Measurements from ENCODE around the gene ACADVL.
"Not testable (repeated sequence)": the region's sequence is repeated elsewhere in the genome, so short reads cannot be mapped to it uniquely, and the experiment has no call there.

Gene ACADVL

DNA sequence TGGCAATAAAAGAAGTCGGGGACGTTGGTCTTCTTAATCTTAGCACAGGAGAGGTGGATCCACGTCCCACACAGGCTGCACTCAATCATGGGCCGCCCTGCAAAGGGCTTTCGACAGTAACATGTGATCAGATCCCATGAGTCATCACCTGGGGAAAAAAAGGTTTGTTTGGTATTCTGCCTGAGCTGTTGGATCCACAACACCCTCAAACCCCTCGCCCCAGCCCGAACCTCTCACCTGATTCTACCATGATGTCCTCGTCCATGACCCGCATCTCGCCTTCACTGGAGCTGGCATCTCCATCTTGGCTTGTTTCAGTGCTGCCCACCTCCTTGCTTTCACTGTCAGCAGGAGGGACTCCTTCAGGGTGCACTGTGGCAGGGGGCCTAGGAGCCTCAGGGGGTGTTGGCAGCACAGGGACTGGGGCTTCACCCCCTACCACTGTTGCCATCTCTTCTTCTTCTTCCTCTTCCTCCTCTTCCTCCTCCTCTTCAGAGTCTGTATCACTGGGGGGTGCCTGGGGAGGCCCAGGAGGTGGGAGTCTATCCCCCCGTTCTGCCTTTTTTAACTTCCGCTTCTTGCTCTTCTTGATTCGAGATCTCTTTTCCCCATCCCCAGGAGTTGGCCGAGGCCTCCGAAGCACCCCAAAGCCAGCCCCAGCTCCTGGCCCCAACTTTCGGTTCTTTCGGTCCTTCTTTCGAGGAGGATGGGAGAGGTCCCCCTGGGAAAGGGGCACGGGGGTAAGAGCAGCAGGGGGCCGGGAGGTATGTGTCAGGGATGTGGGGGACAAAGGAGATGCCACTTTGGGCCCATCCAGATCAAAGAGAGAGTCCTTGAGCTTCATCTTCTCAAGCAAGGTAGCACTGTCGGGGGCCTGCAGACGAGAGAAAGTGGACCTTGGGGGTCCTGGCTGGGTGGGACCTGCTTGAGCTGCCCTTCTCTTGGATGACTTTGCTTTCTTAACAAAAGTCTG lies 16.2 kb downstream of the ACADVL start:
- no peak for DNase-seq

DNA sequence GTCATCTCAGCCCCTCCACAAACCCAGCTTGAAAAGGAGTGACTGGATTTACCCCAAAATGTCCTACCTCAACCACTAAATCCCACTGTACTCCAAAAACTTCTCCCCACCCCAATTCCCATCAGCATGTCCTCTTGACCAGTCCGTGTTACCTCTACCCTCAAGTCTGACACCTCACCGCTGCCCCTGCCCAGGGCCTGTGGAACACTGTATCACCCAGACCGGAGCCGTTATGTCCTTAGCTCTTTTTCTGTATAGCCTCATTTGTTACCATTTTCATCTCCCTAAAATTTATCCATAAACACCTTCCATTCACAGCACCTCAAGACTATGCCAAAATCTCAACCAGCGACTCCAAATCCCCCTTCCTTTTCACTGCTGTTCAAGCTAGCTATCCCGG lies 17.1 kb downstream of the ACADVL start:
- no peak for DNase-seq

DNA sequence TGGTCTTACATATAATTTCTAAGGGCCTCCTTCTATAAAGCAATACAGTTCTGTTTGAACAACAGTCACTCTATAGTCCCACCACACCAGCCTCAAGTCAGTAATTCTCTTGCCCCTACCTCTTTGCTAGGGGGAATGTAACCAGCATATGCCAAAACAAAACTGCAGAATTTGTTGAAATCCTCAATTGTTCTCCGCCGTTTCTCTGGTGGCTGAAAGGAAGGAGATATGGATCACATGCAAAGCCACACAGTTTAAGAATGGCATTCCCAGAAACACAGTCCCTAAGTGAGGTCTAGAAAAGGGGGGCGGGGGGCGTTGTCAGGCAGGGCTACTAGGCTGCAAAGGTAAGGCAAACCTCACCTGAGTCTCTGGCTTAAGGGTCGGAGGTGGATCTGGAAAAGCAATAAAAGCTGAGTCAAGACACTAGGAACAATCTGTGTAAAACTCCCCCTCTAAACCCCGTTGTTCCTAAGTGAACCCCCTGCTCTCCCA lies 17.6 kb downstream of the ACADVL start:
- no peak for DNase-seq

DNA sequence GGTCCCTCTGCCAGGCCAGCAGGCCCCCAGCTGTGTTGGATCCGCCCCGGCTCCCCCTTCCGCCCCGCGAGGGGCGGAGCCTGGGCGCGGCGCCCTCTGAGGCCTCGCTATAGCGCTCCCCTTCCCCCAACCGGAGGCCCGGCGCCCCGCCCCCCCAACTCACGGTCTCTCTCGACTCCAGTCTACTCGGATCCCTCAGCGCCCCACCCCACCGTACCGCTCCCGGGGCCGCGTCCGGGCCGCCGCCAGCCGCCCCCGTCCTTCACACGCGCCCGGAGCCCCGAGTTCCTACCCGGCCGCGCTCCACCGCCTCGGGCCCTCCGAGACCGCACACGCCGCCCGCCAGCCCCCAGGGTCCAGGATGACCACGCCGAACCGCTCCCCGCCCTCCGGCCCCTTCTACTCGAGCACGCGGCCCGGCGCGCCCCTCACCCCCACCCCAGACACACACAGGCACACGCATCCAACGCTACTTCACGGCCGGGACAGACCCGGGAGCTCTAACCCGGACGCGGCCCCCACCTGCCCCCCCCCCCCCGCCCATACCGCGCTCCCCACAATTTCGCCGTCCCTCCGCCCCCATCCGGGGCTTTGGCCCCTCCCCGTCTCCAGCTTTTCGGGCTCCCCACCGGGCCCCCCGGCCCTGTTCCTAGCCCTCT lies 18.2 kb downstream of the ACADVL start:
- peak; percentile 88 for DNase-seq

DNA sequence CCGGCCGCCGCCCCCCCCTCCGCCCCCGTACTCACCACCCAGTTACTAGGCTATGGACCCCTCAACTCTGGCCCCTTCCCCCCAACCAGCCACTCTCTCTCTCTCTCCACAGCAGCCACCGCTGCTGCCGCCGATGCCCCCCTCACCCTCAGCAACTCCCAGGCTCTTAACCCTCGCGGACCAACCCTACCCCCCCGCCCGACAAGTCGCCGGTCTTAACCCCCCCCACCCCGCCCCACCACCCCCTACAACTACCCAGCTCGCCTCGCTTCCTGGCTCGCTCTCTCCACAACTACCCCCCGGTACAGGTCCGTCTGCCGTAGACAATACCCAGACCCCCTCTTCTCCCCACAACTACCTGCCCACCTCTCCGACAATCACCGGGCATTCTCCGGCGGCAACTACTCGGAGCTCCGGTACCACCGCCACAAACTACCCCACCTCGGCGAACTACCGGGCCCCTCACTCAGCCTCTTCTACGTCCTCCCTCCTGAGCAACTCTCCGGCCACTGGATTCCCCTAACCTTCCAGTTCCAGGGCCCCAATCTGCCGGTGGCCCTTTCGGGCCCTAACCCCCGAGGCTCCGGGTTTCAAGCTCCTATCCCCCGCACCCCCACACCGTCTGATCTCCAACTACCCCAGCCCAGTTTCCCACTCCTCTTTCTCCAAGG lies 18.8 kb downstream of the ACADVL start:
- DNase-seq, result peak; percentile 39

DNA sequence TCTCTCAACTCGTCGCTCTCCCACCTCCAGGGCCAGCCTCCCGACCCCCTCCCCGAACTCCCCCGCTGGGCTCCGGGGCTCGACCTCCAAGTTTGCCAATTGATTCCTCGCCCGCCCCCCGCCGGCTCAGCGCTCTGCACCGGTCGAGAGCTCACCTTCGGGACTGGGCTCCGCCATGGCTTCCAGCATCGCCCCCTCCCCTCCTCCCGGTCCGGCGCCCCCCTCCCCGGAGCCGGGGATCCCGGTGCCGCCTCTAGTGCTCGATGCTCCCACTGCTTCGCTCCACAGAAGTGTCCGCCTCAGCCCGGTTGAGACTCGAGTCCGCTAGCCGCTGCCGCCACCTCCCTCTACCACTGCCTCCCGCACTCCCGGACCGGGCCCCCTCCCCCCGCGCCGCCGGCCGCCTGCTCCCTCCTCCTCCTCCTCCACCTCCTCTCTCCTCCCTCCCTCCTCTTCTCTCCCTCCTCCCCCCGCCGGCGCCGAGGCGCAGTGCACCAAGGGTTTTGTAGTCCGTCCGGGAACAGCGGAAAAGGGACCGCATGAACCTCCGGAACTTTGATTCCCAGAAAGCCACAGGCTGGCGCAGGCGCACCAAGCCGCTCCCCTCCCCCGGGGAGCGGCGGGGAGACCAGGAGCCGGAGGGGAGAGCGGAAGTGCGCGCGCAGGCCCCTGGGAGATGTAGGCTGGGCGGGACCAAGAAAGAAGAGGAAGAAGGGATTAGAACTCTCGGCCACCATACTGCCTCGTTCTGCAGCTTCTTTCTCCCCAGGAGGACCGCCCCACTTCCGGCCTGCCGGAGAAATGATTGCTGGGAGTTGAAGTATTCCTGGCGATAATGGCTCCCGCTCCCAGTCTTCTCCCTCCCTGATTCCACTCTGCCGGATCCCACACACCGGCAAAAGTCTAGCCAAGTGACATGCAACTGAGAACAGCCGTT lies 19.6 kb downstream of the ACADVL start, which contains the start of gene PHF23:
Gene PHF23 (minus strand): TSS at position 367 of the 937 bp plus-strand sequence. CDS start 178 bp downstream, at position 189.
- peak; percentile 97 for DNase-seq

DNA sequence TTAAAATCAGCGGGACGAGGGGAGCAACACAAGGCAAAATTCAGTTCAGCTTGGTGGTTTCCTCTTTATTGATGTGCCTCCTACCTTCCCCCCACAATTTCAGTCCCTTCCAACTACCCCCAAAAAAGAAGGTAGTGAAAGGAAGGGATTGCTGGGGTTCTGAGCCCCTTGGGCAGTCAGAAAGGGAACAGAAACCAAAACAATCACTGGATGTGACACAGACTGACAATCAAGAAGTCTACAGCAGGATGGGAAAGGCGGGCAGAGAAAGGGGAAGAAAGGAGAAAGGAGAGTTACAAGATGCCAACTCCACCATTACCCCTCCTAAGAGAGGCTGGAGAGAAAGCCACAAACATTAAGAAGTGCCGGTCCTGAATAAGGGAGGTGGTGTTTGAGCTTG lies 20.6 kb downstream of the ACADVL start:
- DNase-seq, result no peak

DNA sequence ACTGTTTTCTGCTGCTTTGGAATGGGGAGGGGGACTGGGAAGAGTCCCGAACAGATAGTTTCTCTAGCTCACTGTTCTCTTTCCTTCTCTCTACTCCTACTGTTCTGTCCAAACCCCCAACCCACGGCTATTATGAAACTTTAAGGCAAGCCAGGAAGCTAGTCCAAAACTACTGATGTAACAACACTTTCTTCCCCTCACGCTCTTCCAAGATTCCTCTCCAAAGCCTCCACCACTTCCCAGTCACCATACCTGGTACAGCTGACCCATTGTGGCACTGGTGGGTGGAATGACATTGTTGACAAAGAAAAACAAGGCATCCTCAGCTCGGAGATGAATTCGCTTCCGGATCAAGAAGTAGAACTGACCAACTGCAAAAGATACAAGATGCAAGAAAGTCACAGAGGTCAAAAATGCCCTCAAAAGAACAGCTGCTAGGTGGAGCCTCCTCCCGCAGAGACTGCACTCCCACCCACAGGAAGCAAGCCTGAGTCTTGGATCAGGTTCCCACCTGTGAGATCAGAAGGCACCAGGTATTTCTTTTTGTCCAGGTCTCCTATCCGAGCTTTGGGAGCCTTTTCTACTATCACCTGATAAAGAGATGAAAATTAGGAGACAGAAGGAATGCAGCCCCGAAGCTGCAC lies 21.5 kb downstream of the ACADVL start:
- no peak for DNase-seq

DNA sequence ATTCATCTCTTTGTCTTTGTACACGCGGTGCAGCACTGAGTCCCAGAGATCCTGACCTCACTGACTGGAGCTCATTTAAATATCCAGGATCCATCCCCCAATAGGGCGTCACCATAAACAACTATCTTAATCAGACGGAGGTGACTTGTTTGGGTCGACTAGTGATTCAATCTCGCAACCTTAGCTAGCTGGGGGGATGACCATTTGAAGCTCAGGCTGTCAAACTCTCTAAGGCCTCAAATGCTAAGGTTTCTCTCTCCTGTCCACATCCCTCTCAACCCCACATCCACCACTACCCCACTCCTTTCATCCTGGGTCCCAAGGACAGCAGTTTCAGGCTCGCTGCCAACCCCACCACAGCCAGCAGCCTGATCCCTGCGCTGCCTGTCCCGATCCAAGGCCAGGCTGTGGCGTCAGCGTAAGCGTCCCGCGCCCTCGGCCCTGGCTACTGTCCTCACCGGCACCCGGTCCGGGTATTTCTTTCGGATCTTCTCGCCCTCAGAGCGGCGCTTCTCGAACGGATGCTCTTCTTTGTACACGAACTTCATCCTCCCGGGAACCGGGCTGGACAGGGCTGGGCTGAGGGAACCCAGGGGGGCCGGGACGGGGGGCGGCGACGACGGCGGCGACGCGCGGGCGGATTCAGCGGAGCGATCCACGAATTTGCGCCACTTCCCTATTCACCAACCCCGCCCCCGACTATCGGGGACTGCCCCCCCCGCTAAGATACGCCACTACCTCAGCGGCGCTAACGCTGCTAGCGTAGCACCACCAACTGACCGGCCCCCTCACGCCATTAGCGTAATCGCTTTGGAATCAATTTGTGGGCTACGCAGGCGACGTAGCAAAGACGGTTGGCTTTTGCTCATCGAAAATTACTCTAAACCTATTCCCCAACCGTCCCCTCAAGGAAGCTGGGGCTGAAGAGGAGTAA lies 22.3 kb downstream of the ACADVL start, which contains the start of gene GABARAP:
Gene GABARAP (minus strand): TSS at position 667 of the 934 bp plus-strand sequence. CDS start 119 bp downstream, at position 548.
- DNase-seq, result peak; percentile 92

DNA sequence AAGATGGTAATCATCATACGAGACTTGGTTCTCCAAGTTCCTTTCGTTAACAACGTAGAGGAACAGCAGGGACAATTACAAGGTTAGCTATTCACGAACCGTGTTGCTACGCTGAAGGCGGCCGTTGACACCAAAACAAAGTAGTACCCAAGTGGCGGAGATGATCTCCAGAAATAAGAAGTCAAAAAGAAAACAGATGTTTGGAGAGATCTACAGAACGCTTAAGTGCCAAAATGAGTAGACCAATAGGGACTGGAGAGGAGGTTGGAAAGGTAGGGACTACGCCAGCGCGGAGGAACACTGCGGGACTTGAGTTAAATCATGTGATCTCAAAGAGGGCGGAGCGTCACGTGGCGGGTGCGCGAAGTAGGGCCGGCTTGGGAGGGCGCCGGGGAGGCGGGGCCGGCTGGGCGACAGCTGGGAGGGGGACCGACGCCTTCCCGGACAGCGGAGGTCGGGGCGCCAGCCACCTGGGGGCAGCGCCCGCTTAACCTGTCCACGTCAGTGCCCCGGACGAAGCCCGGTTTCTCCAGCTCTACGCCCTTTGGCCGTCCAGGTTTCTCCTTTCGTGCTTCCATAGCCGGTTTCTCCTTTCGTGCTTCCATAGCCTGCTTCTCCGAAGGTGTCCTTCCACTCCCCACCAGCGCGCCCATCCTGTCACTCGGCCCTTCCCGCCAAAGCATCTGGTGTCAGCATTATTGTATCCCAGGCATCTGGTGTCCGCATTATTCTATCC lies 23.1 kb downstream of the ACADVL start:
- peak; percentile 92 for DNase-seq

DNA sequence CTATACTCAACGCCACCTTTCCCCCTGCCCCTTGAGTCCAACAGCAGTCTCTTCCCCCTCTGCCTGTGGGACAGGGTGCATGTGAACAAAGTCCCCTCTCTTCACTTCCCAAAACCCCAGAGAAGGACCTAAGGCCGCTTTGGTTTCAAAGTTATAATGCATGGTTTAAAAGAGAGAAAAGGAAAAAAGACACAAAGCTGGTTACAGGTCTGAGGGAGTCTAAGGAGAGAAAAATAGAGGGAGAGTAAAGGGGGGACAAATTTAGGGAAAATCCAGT lies 23.7 kb downstream of the ACADVL start:
- DNase-seq, result no peak

DNA sequence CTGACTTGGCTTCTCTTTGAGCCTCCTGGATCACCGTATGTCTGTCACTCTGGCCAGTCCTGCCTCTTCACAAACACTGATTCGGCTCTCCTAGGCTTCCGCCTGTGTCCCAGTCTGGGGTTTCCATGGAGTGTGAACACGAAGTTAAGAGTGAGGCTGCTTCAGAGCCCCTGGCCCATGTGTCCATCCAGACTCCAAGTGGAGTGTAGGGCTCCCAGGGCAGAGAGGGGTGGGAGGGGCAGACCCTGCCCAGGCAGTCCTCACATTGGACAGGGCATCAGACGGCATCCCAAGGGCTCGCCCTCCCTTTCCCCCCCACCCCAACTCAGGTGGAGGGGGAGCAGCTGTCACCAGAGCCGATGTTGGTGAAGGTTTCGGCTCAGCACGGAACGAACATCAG lies 24.1 kb downstream of the ACADVL start:
- DNase-seq, result not testable (repeated sequence)

DNA sequence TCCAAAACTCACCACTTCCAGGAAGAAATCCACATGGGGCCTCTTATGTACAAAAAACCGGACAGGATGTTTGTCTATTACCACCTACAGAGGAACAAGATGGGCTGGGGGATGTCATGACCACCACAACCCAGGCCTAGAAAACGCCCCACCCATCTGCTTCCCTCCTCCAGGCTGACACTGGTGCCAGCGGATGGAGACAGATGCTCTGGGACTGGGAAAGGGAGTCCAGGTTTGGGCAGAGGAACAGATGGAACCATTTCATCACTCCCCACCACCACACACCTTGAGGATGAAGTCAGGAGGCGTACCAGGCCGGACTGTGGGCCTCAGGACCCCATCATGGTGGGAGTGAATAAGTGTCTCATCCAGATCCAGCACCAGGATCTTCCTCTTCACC lies 27.0 kb downstream of the ACADVL start:
- no peak for DNase-seq

DNA sequence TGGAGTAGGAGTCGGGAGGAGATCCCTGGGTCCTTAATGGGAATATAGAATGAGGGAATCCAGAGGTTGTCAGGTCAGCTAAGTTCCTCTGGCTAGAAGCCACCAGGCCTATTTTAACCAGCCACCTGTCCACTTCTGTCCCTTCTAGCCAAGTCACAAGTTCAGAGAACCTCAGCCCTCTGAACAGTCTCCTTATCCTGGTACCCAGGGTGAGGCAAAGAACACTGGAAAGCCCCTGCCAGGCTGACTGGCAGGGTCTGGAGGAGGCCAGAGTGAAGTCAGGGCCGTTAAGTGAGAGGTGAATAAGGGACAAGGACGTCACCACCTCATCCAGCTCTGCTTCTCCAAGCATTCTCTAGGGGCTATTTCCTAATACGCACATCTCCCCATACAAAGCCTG lies 29.1 kb downstream of the ACADVL start:
- no peak for DNase-seq

DNA sequence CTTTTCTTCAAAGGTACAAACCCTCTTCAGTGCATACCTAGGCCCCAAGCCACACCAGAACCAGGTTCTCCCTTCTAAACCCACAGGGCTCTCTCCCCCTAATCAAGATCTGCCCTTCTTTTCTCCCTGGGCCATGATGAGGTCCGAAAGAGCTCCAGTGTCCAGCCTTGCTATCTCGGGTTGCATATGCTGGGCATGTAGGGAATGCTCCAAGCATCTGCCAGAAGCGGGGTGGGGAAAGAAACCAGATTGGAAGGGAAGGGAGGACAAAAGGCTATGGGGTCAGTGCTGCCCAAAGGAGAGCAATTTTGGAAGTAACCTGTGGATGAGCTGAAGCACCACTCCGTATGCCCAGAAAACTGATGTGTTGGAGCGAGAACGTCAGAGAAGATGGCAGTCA lies 29.5 kb downstream of the ACADVL start:
- no peak for DNase-seq

DNA sequence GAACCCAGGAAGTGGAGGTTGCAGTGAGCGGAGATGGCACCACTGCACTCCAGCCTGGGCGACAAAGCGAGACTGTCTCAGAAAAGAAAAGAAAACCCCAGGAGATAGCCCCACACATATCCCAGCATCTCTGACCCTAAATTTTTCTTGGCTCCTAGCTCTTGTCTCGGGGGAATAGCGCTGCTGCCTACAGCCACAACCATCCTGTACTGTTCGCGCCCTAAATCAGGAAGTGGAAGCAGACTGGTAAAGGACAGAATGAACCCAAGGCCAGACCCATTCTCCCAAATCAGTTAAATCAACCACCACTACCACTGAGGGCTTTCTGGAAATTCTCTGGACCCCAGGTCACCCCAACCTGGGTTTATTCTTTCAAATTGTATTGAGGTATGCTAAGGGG lies 30.1 kb downstream of the ACADVL start:
- no peak for DNase-seq

DNA sequence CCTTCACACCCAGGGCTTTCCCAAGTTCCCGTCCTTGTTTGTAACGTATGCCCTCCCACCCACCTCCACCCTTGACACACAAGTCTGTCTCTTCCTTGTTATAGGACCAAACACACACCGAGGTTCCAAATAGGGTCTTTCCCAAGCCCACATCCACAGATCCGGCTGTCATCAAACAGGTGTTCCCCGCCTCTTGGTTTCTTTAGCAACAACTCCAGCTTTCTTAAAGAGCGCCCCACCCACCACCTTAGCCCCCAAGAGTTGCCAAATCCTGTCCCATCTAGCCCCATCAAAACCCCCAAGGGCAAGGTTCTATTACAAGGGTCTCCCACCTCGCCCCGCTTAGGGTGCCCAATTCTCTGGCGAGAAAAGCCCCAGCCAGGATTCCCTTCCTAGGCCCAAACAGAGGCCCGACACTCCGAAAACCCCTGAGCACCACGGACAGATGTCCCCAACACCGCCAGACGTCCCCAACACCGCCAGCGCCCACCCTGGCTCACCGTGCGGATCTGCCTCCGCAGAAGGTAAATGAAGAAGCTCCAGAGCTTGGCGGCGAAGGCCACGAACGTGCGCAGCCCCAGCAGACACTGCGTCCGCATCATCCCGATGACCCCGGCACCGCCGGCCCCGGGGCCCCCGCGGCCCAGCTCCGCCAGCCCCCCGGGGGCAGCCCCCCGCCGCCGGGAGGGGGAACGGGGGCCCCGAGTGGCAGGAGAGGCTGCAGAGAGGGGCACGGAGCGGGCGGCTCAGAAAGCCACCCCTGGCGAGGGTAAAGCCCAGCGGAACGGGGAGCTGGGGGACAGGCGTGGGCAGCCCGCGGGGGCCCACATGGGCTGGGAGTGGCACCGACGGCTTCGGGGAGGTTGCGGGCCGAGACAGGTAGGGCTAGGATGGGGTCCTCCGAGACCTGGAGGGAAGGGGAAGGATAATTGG lies 31.2 kb downstream of the ACADVL start:
- DNase-seq, result peak; percentile 29

DNA sequence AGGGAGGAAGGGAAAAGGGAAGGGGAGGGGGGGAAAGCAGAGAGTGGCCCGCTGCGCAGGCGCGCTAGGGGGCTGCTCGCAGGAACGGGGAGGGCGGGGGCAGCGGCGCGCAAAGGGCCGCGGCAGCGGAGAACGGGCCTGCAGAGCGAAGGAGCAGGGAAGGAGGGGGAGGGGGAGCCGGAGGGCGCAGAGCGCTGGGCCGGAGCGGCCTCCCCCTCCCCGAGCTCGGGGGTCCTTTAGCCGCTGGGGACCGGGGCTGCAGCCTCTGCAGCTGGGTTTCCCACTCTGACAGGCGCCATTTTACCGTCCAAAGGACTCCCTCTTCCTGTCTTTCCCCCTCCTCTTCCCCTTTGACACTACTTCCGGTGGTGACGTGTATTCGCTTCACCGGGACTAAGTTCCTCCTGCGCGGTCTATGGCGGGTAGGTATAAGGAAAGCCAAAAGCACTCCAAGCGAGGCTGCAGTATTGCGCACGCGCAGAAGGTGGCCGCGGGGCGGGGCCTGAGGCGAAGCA lies 32.0 kb downstream of the ACADVL start, which contains the start of gene CTDNEP1:
Gene CTDNEP1 (minus strand): TSS at position 74 of the 515 bp plus-strand sequence. CDS start 438 bp downstream, outside the sequence.
- DNase-seq, result peak; percentile 97
